Neural cell (in vitro differentiated cells): ENCODE measurements around the gene WTIP.

Source experiments
- EZH2 ChIP-seq: fragments of 200-600, 300-800 bp; shearing (Covaris generic), sonication (generic); IDR thresholded peaks from 2 replicates; pipeline ENCODE4 v1.6.1; 2014; ENCODE audit warnings: antibody characterized with exemption, low read length, borderline replicate concordance, mild to moderate bottlenecking; ENCODE audit not compliant: insufficient read depth, poor library complexity, severe bottlenecking
- POLR2AphosphoS5 ChIP-seq: IDR thresholded peaks from 2 replicates; pipeline ENCODE4 v1.6.1; 2012
- RAD21 ChIP-seq: fragments of 450-650 bp; conservative IDR thresholded peaks from 2 replicates; pipeline ENCODE4 v1.6.1; 2014; ENCODE audit warnings: antibody characterized with exemption, mild to moderate bottlenecking, moderate library complexity
- TAF1 ChIP-seq: IDR thresholded peaks from 2 replicates; pipeline ENCODE4 v1.6.1; 2012; ENCODE audit warnings: low read depth
- TF ChIP-seq, protein P1 (sequence below): fragments of 450-650 bp; IDR thresholded peaks from 2 replicates; pipeline ENCODE4 v1.5.1; 2014; ENCODE audit warnings: antibody characterized with exemption, mild to moderate bottlenecking, moderate library complexity; ENCODE audit not compliant: poor library complexity, severe bottlenecking

DNA sequence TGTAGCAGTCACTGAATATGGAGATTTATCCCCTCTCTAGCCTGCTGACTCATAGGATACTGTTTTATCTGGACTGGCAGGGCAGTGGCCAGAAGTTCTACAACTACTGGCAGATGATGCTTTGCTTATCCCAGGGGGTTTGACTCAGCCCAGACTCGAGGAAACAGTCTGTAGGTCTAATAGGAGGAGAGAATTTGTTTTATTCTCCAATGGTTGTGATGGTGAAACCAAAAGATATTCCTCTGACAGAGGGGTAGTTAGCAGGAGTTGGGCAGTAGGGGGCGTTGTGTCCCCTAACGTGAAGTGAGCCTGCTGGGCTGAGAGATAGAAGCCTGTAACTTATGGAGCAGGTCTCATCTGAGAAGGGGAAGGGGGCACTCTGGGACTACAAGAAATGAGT, 74.9 kb downstream of the WTIP start:
- TF ChIP-seq, protein P1, sequence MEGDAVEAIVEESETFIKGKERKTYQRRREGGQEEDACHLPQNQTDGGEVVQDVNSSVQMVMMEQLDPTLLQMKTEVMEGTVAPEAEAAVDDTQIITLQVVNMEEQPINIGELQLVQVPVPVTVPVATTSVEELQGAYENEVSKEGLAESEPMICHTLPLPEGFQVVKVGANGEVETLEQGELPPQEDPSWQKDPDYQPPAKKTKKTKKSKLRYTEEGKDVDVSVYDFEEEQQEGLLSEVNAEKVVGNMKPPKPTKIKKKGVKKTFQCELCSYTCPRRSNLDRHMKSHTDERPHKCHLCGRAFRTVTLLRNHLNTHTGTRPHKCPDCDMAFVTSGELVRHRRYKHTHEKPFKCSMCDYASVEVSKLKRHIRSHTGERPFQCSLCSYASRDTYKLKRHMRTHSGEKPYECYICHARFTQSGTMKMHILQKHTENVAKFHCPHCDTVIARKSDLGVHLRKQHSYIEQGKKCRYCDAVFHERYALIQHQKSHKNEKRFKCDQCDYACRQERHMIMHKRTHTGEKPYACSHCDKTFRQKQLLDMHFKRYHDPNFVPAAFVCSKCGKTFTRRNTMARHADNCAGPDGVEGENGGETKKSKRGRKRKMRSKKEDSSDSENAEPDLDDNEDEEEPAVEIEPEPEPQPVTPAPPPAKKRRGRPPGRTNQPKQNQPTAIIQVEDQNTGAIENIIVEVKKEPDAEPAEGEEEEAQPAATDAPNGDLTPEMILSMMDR, result no peak
- TF ChIP-seq EZH2 (no peak), TAF1 (no peak), POLR2AphosphoS5 (no peak), RAD21 (no peak)
